Measurements from ENCODE around the gene GRID1.

GRCh38 chr10:85734791-85735190, 631.8 kb downstream of the GRID1 start:
- TF ChIP-seq, protein P1, sequence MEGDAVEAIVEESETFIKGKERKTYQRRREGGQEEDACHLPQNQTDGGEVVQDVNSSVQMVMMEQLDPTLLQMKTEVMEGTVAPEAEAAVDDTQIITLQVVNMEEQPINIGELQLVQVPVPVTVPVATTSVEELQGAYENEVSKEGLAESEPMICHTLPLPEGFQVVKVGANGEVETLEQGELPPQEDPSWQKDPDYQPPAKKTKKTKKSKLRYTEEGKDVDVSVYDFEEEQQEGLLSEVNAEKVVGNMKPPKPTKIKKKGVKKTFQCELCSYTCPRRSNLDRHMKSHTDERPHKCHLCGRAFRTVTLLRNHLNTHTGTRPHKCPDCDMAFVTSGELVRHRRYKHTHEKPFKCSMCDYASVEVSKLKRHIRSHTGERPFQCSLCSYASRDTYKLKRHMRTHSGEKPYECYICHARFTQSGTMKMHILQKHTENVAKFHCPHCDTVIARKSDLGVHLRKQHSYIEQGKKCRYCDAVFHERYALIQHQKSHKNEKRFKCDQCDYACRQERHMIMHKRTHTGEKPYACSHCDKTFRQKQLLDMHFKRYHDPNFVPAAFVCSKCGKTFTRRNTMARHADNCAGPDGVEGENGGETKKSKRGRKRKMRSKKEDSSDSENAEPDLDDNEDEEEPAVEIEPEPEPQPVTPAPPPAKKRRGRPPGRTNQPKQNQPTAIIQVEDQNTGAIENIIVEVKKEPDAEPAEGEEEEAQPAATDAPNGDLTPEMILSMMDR (IDR thresholded peaks at IDR 0.05), result no peak
- no peak for TF ChIP-seq POLR2A (IDR thresholded peaks at IDR 0.05)

Data from Peyer's patch (tissue), 4 donors.